Osteoblast (primary cell): ENCODE data around the gene FES. TPM values are rescaled to one million over a fixed set of nuclear protein-coding genes. Genes with fewer than 3 reads are reported as not detected.

Experiments used
- DNase-seq: peaks from one replicate; pipeline ENCODE4 v3.0.0; 2011; ENCODE audit warnings: low spot score, mixed read lengths; ENCODE audit not compliant: insufficient read length; ENCODE audit errors: missing footprints
- H2AFZ ChIP-seq: 2 replicates; pipeline ENCODE4 v1.6.0; 2011; ENCODE audit warnings: mild to moderate bottlenecking, low read length
- H3K27ac ChIP-seq: 2 replicates; pipeline ENCODE4 v1.5.1; 2011; ENCODE audit warnings: mild to moderate bottlenecking, low read depth, low read length, moderate library complexity
- H3K27me3 ChIP-seq: 2 replicates; pipeline ENCODE4 v1.6.0; 2012; ENCODE audit warnings: mild to moderate bottlenecking, control low read depth, inconsistent platforms, low read length, moderate library complexity; ENCODE audit not compliant: insufficient read depth
- H3K36me3 ChIP-seq: 2 replicates; pipeline ENCODE4 v1.5.1; 2011; ENCODE audit warnings: mild to moderate bottlenecking, low read length, control low read depth, moderate library complexity; ENCODE audit not compliant: insufficient read depth
- H3K4me1 ChIP-seq: 2 replicates; pipeline ENCODE4 v1.5.1; 2011; ENCODE audit warnings: mild to moderate bottlenecking, low read length, control low read depth, moderate library complexity; ENCODE audit not compliant: insufficient read depth
- H3K4me2 ChIP-seq: 2 replicates; pipeline ENCODE4 v1.6.0; 2011; ENCODE audit warnings: mild to moderate bottlenecking, low read length; ENCODE audit not compliant: insufficient read depth
- H3K4me3 ChIP-seq: fragments of 200-600 bp; sonication (generic); 3 replicates; pipeline ENCODE4 v1.5.1; 2012; ENCODE audit warnings: mild to moderate bottlenecking, low read length, inconsistent platforms; ENCODE audit not compliant: insufficient read depth
- H3K79me2 ChIP-seq: 2 replicates; pipeline ENCODE4 v1.6.0; 2012; ENCODE audit warnings: mild to moderate bottlenecking, low read length, control low read depth, inconsistent platforms; ENCODE audit not compliant: insufficient read depth
- H3K9me3 ChIP-seq: 2 replicates; pipeline ENCODE4 v1.5.1; 2011; ENCODE audit warnings: low read depth, low read length, control low read depth
- H4K20me1 ChIP-seq: 2 replicates; pipeline ENCODE4 v1.6.0; 2012; ENCODE audit warnings: mild to moderate bottlenecking, low read length, control low read depth; ENCODE audit not compliant: insufficient read depth
- CTCF ChIP-seq: IDR thresholded peaks from 2 replicates; pipeline ENCODE4 v1.5.1; 2011; ENCODE audit warnings: mild to moderate bottlenecking, low read depth, low read length, moderate library complexity; ENCODE audit errors: extremely low read depth
- total RNA-seq: library from RNA; depleted of rRNA; stranded (reverse); fragments of >200 nt; gene quantifications from 2 replicates; pipeline ENCODE4 v1.2.3, GENCODE V29; 2012

The FES gene
- total RNA-seq, 1 donor, result 20.3 TPM

GRCh38 chr15:90884719-90885431, 571 bp downstream of the FES start:
- peak; percentile 70 for DNase-seq
- Histone ChIP-seq H3K4me2 (peak overlapping the region; percentile 80), H3K27me3 (no peaks in the 10 kb centered on the region), H3K4me1 (peaks cover 26% of the 10 kb centered on the region), H3K79me2 (peaks cover 7% of the 10 kb centered on the region), H3K4me3 (peak overlapping the region; percentile 73), H4K20me1 (peaks cover 4% of the 10 kb centered on the region), H3K36me3 (peaks cover 35% of the 10 kb centered on the region), H3K27ac (peak overlapping the region; percentile 73), H3K9me3 (no peaks in the 10 kb centered on the region), H2AFZ (peak overlapping the region; percentile 56)
- TF ChIP-seq CTCF, result no peak

GRCh38 chr15:90885432-90886290, 1.4 kb downstream of the FES start:
- H3K4me2 ChIP-seq, result peak overlapping the region; percentile 80

GRCh38 chr15:90886291-90886614, 1.9 kb downstream of the FES start:
- H3K27me3 ChIP-seq, result no peaks in the 10 kb centered on the region

More at GRCh38 chr15:90885432-90886290, 1.4 kb downstream of the FES start:
- Histone ChIP-seq H4K20me1 (peaks cover 4% of the 10 kb centered on the region), H3K36me3 (peaks cover 33% of the 10 kb centered on the region), H2AFZ (peak overlapping the region; percentile 65), H3K27me3 (no peaks in the 10 kb centered on the region), H3K79me2 (peaks cover 7% of the 10 kb centered on the region), H3K4me3 (peak overlapping the region; percentile 73), H3K9me3 (no peaks in the 10 kb centered on the region), H3K4me1 (peaks cover 26% of the 10 kb centered on the region), H3K27ac (peak overlapping the region; percentile 73)
- DNase-seq, result peak; percentile 95
- TF ChIP-seq CTCF, result peak; percentile 97

More at GRCh38 chr15:90886291-90886614, 1.9 kb downstream of the FES start:
- Histone ChIP-seq H4K20me1 (peaks cover 4% of the 10 kb centered on the region), H3K4me3 (no peak overlapping the region), H3K9me3 (no peaks in the 10 kb centered on the region), H3K79me2 (peaks cover 7% of the 10 kb centered on the region), H3K4me1 (peaks cover 26% of the 10 kb centered on the region), H3K4me2 (peak overlapping the region; percentile 39), H2AFZ (no peak overlapping the region), H3K27ac (peak overlapping the region; percentile 28), H3K36me3 (peaks cover 33% of the 10 kb centered on the region)
- no peak for DNase-seq
- TF ChIP-seq CTCF, result no peak
